Type B pancreatic cell (in vitro differentiated cells): ENCODE measurements around the gene PHF10. TPM values are rescaled to one million over a fixed set of nuclear protein-coding genes. Genes with fewer than 3 reads are reported as not detected.

ENCODE experiments used
- DNase-seq: peaks from one replicate; pipeline ENCODE4 v3.0.0; 2021; ENCODE audit warnings: mixed read lengths; ENCODE audit not compliant: unreplicated experiment; ENCODE audit errors: extremely low spot score
- H3K27ac Mint-ChIP-seq: 2 replicates; pipeline ENCODE4 v1.8.0; 2021; ENCODE audit warnings: mild to moderate bottlenecking, mixed read lengths
- H3K27me3 Mint-ChIP-seq: 2 replicates; pipeline ENCODE4 v1.8.0; 2021; ENCODE audit warnings: mixed read lengths
- H3K36me3 Mint-ChIP-seq: 2 replicates; pipeline ENCODE4 v1.8.0; 2021; ENCODE audit warnings: mixed read lengths
- H3K4me1 Mint-ChIP-seq: one replicate; pipeline ENCODE4 v1.8.0; 2021; ENCODE audit warnings: mixed read lengths; ENCODE audit not compliant: unreplicated experiment
- H3K4me3 Mint-ChIP-seq: 2 replicates; pipeline ENCODE4 v1.8.0; 2021; ENCODE audit warnings: mild to moderate bottlenecking, mixed read lengths
- H3K9me3 Mint-ChIP-seq: 2 replicates; pipeline ENCODE4 v1.8.0; 2021; ENCODE audit warnings: mixed read lengths
- total RNA-seq: library from RNA; stranded (reverse); gene quantifications from 2 replicates; pipeline ENCODE4 v1.2.1, GENCODE V29; 2021; ENCODE audit warnings: low replicate concordance
- TF ChIP-seq, protein P1 (sequence below): fragments of 200-600 bp; sonication (generic); conservative IDR thresholded peaks from 2 replicates; pipeline ENCODE4 v1.5.0; 2021; ENCODE audit warnings: antibody characterized with exemption, mild to moderate bottlenecking

PHF10 gene
- total RNA-seq, 1 donor from 2014 or later: 59.9 TPM

DNA sequence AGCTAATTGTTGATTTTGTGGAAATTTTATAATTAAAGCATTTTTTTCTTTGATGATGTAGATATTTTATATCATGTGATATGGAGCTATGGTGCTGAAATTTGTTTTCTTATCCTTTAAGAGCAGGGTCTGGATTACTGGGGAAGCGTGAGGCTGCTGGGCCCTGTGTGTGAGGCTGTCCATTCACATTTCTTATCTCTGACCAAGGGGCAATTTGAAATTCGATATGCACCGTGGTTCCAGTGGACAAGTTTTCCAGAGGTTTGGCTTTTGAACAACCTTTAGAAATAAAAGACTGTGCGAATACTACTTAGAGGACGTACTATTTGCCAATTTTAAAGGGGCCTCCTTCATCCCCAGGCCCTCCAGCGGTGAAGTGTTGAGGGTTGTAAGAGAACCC is 30.9 kb upstream of the PHF10 start:
- Mint-ChIP-seq H3K36me3 (peaks cover 12% of the 10 kb centered on the region), H3K27me3 (no peaks in the 10 kb centered on the region), H3K27ac (no peak overlapping the region), H3K4me1 (peaks cover 22% of the 10 kb centered on the region), H3K4me3 (no peak overlapping the region), H3K9me3 (no peaks in the 10 kb centered on the region)
- no peak for DNase-seq
- TF ChIP-seq, protein P1, sequence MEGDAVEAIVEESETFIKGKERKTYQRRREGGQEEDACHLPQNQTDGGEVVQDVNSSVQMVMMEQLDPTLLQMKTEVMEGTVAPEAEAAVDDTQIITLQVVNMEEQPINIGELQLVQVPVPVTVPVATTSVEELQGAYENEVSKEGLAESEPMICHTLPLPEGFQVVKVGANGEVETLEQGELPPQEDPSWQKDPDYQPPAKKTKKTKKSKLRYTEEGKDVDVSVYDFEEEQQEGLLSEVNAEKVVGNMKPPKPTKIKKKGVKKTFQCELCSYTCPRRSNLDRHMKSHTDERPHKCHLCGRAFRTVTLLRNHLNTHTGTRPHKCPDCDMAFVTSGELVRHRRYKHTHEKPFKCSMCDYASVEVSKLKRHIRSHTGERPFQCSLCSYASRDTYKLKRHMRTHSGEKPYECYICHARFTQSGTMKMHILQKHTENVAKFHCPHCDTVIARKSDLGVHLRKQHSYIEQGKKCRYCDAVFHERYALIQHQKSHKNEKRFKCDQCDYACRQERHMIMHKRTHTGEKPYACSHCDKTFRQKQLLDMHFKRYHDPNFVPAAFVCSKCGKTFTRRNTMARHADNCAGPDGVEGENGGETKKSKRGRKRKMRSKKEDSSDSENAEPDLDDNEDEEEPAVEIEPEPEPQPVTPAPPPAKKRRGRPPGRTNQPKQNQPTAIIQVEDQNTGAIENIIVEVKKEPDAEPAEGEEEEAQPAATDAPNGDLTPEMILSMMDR: no peak

DNA sequence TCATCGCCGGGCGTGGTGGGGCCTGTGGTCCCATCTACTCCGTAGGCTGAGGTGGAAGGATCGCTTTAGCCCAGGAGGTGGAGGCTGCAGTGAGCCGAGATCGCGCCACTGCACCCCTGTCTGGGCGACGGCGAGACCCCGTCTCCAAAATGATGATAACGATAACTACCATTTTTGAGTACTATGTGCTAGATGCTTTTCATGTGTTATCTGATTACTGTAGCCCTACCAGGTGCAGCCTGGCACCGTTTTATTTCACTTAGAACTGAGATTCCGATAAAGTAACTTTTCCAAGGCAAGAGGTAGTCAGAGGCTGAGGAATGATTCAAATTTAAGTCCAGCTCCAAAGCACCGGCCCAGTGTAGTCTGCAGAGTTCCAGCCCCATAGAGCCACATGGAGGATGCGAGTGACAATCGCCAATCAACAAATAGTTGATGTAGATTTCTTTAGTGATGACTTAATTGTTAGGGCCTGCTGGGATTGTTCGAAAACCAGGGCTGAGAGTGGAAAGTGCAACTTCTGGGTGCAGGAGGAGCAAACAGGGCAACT is 27.8 kb upstream of the PHF10 start:
- peak overlapping the region; percentile 92 for H3K4me3 Mint-ChIP-seq

DNA sequence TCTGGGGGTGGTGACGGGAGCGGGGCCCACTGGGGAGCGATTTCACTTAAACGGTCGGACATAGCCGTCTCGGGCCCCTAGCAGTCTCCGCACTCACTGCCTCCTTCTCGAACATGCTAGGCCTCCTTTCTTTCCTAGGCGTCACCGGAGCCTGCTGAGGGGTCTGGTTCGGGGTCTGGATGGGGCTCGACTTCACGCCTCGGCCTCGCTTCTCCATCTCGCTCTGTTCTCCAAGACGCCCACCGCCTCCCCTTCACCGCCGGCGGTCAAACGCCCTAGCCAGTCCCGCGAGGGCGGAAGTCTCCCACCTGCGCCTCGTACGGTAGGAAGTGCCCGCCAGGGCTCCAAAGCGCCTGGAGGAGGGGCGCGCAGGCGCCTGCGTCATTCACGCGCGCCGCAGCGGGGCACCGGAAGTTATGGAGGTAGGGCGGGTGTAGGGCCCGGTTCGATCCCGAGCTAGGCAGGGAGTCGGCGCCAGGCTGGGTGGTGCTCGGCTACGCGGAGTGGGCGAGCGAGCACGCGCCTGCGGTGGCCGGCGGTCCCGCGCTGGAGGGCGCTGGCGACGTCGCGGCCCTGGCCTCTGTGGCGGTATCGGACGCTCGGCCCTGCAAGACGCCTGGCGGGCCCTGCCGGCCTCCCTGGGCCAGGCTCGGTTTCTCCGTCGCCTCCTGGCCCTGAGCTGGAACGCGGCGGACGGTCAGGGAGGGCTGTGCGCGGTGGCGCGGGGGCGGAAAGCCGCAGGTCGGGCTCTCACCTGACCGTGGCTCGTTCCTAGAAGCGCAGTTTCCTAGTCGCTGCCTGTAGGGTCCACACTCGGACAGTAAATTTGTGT is 27.2 kb upstream of the PHF10 start, which contains the start of the genes DYNLT2 and ERMARD:
Gene DYNLT2, minus strand, starts transcription at position 331 of the 832 bp plus-strand sequence. Its CDS starts 114 bp downstream, at position 217.
Gene ERMARD, plus strand, starts transcription at position 381 of the 832 bp plus-strand sequence. Its CDS starts 36 bp downstream, at position 417.
- H3K27ac Mint-ChIP-seq: peak within 1 kb of the TSS; percentile 97
- H3K4me3 Mint-ChIP-seq: peak within 1 kb of the TSS; percentile 97
- H3K27me3 Mint-ChIP-seq: no peaks in the 10 kb centered on the region
- H3K36me3 Mint-ChIP-seq: no peaks in the 10 kb centered on the region
- DNase-seq: peak; percentile 97
- TF ChIP-seq, protein P1: peak; percentile 42
- H3K9me3 Mint-ChIP-seq: no peaks in the 10 kb centered on the region
- peaks cover 26% of the 10 kb centered on the region for H3K4me1 Mint-ChIP-seq

More for the DNA sequence above, 27.8 kb upstream of the PHF10 start:
- Mint-ChIP-seq H3K27me3 (no peaks in the 10 kb centered on the region), H3K36me3 (no peaks in the 10 kb centered on the region), H3K27ac (peak overlapping the region; percentile 97), H3K4me1 (peaks cover 26% of the 10 kb centered on the region), H3K9me3 (no peaks in the 10 kb centered on the region)
- TF ChIP-seq, protein P1: peak; percentile 5
- DNase-seq: no peak

DNA sequence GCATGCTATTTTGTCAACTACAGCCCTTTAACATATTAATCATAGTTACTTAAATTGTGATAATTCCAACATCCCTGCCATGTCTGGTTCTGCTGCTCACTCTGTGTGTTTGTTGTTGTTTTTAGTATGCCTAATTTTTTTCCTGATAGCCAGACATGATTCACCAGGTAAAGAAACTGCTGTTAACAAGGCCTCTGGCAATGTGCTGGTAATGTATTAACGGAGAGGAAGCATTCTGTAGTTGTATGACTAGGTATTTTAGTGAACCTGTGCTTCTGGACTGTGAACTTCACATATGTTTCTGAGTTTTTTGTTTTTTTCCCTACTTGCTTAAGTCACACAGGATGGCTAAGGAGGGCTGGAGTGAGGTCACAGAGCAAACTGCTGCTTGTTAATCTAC is 22.3 kb upstream of the PHF10 start:
- DNase-seq: no peak
- Mint-ChIP-seq H3K4me3 (no peak overlapping the region), H3K4me1 (peaks cover 7% of the 10 kb centered on the region), H3K9me3 (no peaks in the 10 kb centered on the region), H3K27ac (no peak overlapping the region), H3K36me3 (no peaks in the 10 kb centered on the region), H3K27me3 (no peaks in the 10 kb centered on the region)
- TF ChIP-seq, protein P1: no peak

DNA sequence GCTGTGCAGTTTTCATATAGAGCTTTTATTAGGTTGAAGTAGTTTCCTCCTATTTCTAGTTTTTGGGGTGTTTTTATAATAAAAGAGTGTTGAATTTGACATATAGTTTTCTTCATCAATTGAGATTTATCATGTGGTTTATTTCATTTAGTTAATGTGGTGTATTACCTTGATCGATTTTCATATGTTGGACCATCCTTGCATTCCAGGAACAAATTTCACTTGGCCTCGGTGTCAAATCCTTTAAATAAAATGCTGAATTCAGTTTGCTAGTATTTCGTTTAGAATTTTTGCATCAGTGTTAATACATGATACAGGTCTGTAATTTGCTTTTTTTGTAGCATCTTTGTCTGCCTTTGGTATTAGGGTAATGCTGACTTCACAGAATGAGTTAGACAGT is 21.1 kb upstream of the PHF10 start:
- H3K4me1 Mint-ChIP-seq: peaks cover 7% of the 10 kb centered on the region
- DNase-seq: no peak
- H3K27ac Mint-ChIP-seq: no peak overlapping the region
- H3K9me3 Mint-ChIP-seq: no peaks in the 10 kb centered on the region
- no peaks in the 10 kb centered on the region for H3K27me3 Mint-ChIP-seq
- no peak overlapping the region for H3K4me3 Mint-ChIP-seq
- no peaks in the 10 kb centered on the region for H3K36me3 Mint-ChIP-seq
- TF ChIP-seq, protein P1: no peak
